GM06990 (cell line): ENCODE data around the gene PSMC2.

Source experiments
- DNase-seq: peaks from one replicate; pipeline ENCODE4 v3.0.0-alpha.2; 2011; ENCODE audit not compliant: insufficient read length; ENCODE audit errors: extremely low read depth
- H3K27me3 ChIP-seq: replicated peaks from 2 replicates; pipeline ENCODE4 v1.6.0; 2011; ENCODE audit warnings: low read length; ENCODE audit not compliant: control insufficient read depth, insufficient read depth
- H3K36me3 ChIP-seq: 2 replicates; pipeline ENCODE4 v1.5.1; 2011; ENCODE audit warnings: low read length; ENCODE audit not compliant: control insufficient read depth, insufficient read depth
- H3K4me3 ChIP-seq: replicated peaks from 2 replicates; pipeline ENCODE4 v1.5.1; 2011; ENCODE audit warnings: low read depth, mild to moderate bottlenecking, control low read depth, low read length
- CTCF ChIP-seq: IDR thresholded peaks from 2 replicates; pipeline ENCODE4 v1.5.1; 2011; ENCODE audit warnings: low read length, control low read depth, mild to moderate bottlenecking, inconsistent platforms; ENCODE audit not compliant: insufficient read depth, poor library complexity, severe bottlenecking

PSMC2 gene

DNA sequence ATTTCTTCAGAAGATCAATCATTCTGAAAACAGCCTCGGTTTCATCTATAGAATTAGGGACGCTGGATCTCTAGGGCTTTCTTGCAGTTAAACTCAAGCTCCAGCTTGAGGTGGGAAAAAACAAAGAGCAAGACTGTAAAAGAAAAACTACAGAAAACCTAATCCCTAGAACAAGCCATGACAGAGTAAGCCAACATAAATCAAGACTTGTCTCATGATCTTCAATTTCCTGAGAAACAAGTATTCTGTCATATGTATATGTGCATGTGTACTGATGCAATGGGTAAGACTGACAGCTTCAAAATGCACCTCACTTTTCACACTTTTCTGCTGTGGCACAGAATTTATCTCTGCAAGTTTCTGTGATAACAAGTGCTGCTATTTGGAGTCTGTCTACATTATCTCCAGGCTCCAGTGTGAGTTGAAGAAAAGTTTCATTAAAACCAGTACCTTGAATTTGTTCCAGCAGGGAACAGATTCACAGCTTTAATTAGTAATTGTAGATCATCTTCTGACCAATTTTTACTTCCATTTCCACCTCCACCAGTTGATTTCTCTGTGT lies 31.0 kb upstream of the PSMC2 start:
- no peaks in the 10 kb centered on the region for H3K27me3 ChIP-seq

DNA sequence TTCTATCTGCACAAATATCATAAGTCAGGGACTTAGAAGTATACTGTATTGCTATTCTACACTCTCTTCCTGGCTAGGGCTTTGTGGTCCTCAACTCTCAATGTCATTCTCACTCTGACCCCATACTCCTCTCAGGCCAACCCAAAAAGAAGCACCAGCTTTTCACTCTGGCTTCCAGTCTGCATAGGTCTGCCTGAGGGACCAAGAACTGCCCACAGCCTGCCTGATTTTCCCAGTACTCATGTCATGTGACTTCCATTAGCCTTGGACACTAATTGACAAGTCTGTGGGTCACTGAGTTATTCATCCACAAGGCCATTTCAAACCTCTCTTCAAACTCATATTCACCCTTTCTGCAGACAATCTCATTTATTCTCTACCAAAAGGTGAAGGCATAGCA lies 30.4 kb upstream of the PSMC2 start:
- DNase-seq = no peak
- no peak for TF ChIP-seq CTCF
- Histone ChIP-seq H3K36me3 (peaks cover 15% of the 10 kb centered on the region), H3K4me3 (no peak overlapping the region), H3K27me3 (no peaks in the 10 kb centered on the region)

More for the DNA sequence above, 31.0 kb upstream of the PSMC2 start:
- TF ChIP-seq CTCF = no peak
- DNase-seq = no peak
- Histone ChIP-seq H3K36me3 (peaks cover 15% of the 10 kb centered on the region), H3K4me3 (no peak overlapping the region)

GRCh38 chr7:103325744-103326143 lies 21.7 kb upstream of the PSMC2 start:
- DNase-seq = no peak
- peaks cover 6% of the 10 kb centered on the region for H3K36me3 ChIP-seq
- no peaks in the 10 kb centered on the region for H3K27me3 ChIP-seq
- no peak overlapping the region for H3K4me3 ChIP-seq
- no peak for TF ChIP-seq CTCF

DNA sequence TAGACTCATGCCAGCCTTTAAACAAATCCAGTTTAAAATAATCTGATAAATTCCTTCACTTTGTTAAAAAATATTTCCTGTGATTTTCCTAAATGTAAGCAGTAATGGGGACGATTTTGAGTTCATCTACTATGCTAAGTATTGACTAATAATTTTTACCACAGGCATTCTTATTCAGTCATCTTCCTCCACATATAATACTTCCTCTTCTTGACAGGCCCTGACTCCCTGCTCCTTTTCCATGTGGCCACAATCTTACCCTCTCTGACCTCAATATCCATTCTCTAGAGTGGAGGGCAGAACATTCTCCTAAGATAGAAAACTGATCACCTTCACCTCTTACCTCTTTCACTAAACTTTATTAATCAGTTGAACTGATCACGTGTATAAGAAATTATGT lies 10.7 kb upstream of the PSMC2 start:
- no peak for TF ChIP-seq CTCF
- Histone ChIP-seq H3K27me3 (no peaks in the 10 kb centered on the region), H3K4me3 (no peak overlapping the region), H3K36me3 (peaks cover 9% of the 10 kb centered on the region)
- no peak for DNase-seq

- H3K27me3 ChIP-seq = no peaks in the 10 kb centered on the region
- no peak overlapping the region for H3K4me3 ChIP-seq
- no peak for TF ChIP-seq CTCF
- DNase-seq = no peak
- H3K36me3 ChIP-seq = peaks cover 9% of the 10 kb centered on the region
Measured at GRCh38 chr7:103338864-103339263, 8.6 kb upstream of the PSMC2 start.

DNA sequence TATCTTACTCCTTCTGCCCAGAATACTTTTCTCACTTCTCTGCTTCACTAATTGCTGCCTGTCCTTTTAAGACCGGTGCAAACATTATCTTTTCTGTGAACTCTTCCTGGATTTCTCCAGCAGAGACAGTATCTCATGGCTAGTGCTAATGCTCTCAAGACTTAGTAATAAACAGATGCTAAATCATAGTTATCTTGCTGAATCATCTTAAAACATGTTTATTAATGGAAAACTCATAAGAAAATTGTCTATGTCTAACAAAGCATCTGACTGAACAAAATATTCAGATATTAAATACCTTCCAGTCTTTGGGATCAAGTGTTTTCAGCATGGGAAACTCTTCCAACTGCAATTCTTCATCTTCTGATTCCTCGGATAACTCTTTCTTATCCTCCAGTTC lies 6.0 kb upstream of the PSMC2 start:
- Histone ChIP-seq H3K4me3 (no peak overlapping the region), H3K36me3 (peaks cover 6% of the 10 kb centered on the region), H3K27me3 (no peaks in the 10 kb centered on the region)
- no peak for DNase-seq
- TF ChIP-seq CTCF = no peak
